ENCODE measurements around the gene METTL25. TPM values are rescaled to one million over a fixed set of nuclear protein-coding genes. Genes with fewer than 3 reads are reported as not detected.

Gene METTL25
- total RNA-seq, 2 experiments from 2014 or later: 8.0 to 12.5 TPM

GRCh38 chr12:82474181-82474797 is 116.0 kb downstream of the METTL25 start:
- intact Hi-C loops (cut with micrococcal nuclease; ENCODE audit: unreplicated experiment): no loop called here
- no peak overlapping the region for H3K4me3 ChIP-seq (ENCODE audit: low read depth, low read length, poor library complexity, severe bottlenecking)
- no TSS peak for BruUV-seq (replicated peaks)
- H4K20me1 ChIP-seq (ENCODE audit: insufficient read depth, low read length): no peaks in the 10 kb centered on the region
- H3K9me3 ChIP-seq (ENCODE audit: low read length): no peaks in the 10 kb centered on the region
- POLR2A ChIA-PET: no interaction called here
- H3K27ac ChIP-seq (ENCODE audit: low read depth, low read length, poor library complexity, severe bottlenecking): no peak overlapping the region
- CTCF ChIA-PET (ENCODE audit: unreplicated experiment): no interaction called here
- H3K4me2 ChIP-seq (ENCODE audit: low read length): no peak overlapping the region
- H3K36me3 ChIP-seq (ENCODE audit: insufficient read depth, low read length): no peaks in the 10 kb centered on the region
- DNase-seq (ENCODE audit: low spot score): no peak
- no peaks in the 10 kb centered on the region for H3K4me1 ChIP-seq (ENCODE audit: insufficient read depth, low read length, poor library complexity, severe bottlenecking)
- H2AFZ ChIP-seq (ENCODE audit: low read length): no peak overlapping the region
- no peaks in the 10 kb centered on the region for H3K79me2 ChIP-seq (ENCODE audit: insufficient read depth, low read depth, low read length)
- TF ChIP-seq EZH2phosphoT487 (IDR thresholded peaks at IDR 0.05; ENCODE audit: borderline replicate concordance, low read depth, low read length) (no peak), CTCF (conservative IDR thresholded peaks at IDR 0.05; ENCODE audit: low read length) (no peak)
- no peaks in the 10 kb centered on the region for H3K9me2 ChIP-seq (ENCODE audit: insufficient read depth, low read length)

- no peak overlapping the region for H2AFZ ChIP-seq (ENCODE audit: low read length)
- intact Hi-C loops (cut with micrococcal nuclease; ENCODE audit: unreplicated experiment): no loop called here
- H3K79me2 ChIP-seq (ENCODE audit: insufficient read depth, low read depth, low read length): no peaks in the 10 kb centered on the region
- H3K36me3 ChIP-seq (ENCODE audit: insufficient read depth, low read length): no peaks in the 10 kb centered on the region
- H3K4me3 ChIP-seq (ENCODE audit: low read depth, low read length, poor library complexity, severe bottlenecking): no peak overlapping the region
- H4K20me1 ChIP-seq (ENCODE audit: insufficient read depth, low read length): no peaks in the 10 kb centered on the region
- ChIA-PET POLR2A (no interaction called here), CTCF (ENCODE audit: unreplicated experiment) (no interaction called here)
- TF ChIP-seq EZH2phosphoT487 (IDR thresholded peaks at IDR 0.05; ENCODE audit: borderline replicate concordance, low read depth, low read length) (no peak), CTCF (conservative IDR thresholded peaks at IDR 0.05; ENCODE audit: low read length) (no peak)
- no peaks in the 10 kb centered on the region for H3K4me1 ChIP-seq (ENCODE audit: insufficient read depth, low read length, poor library complexity, severe bottlenecking)
- H3K9me2 ChIP-seq (ENCODE audit: insufficient read depth, low read length): no peaks in the 10 kb centered on the region
- no TSS peak for BruUV-seq (replicated peaks)
- no peak overlapping the region for H3K4me2 ChIP-seq (ENCODE audit: low read length)
- DNase-seq (ENCODE audit: low spot score): no peak
- no peak overlapping the region for H3K27ac ChIP-seq (ENCODE audit: low read depth, low read length, poor library complexity, severe bottlenecking)
- H3K9me3 ChIP-seq (ENCODE audit: low read length): no peaks in the 10 kb centered on the region
Observed at GRCh38 chr12:82474798-82475184, 116.5 kb downstream of the METTL25 start.

- ChIA-PET CTCF (ENCODE audit: unreplicated experiment) (no interaction called here), POLR2A (interaction anchor here (0.6 kb wide), 1 partner anchor 1632 kb away, joined by 4 read pairs; no protein-coding TSS in a partner anchor)
- H3K79me2 ChIP-seq (ENCODE audit: insufficient read depth, low read depth, low read length): no peaks in the 10 kb centered on the region
- no peaks in the 10 kb centered on the region for H3K4me1 ChIP-seq (ENCODE audit: insufficient read depth, low read length, poor library complexity, severe bottlenecking)
- no peak overlapping the region for H3K27ac ChIP-seq (ENCODE audit: low read depth, low read length, poor library complexity, severe bottlenecking)
- intact Hi-C loops (cut with micrococcal nuclease; ENCODE audit: unreplicated experiment): no loop called here
- BruUV-seq (replicated peaks): no TSS peak
- no peaks in the 10 kb centered on the region for H3K9me3 ChIP-seq (ENCODE audit: low read length)
- no peak overlapping the region for H3K4me3 ChIP-seq (ENCODE audit: low read depth, low read length, poor library complexity, severe bottlenecking)
- no peak for TF ChIP-seq CTCF (conservative IDR thresholded peaks at IDR 0.05; ENCODE audit: low read length)
- no peak for TF ChIP-seq EZH2phosphoT487 (IDR thresholded peaks at IDR 0.05; ENCODE audit: borderline replicate concordance, low read depth, low read length)
- no peak overlapping the region for H2AFZ ChIP-seq (ENCODE audit: low read length)
- H4K20me1 ChIP-seq (ENCODE audit: insufficient read depth, low read length): no peaks in the 10 kb centered on the region
- H3K4me2 ChIP-seq (ENCODE audit: low read length): no peak overlapping the region
- DNase-seq (ENCODE audit: low spot score): no peak
- no peaks in the 10 kb centered on the region for H3K36me3 ChIP-seq (ENCODE audit: insufficient read depth, low read length)
- no peaks in the 10 kb centered on the region for H3K9me2 ChIP-seq (ENCODE audit: insufficient read depth, low read length)
Observed at GRCh38 chr12:82475211-82475610, 116.9 kb downstream of the METTL25 start.
